ENCODE data around the gene OR1F1.

Gene OR1F1

GRCh38 chr16:3141781-3142311 lies 46.2 kb upstream of the OR1F1 start:
- no peaks in the 10 kb centered on the region for H3K4me1 ChIP-seq (ENCODE audit: insufficient read depth, poor library complexity, severe bottlenecking)
- TF ChIP-seq CTCF (IDR thresholded peaks at IDR 0.05; ENCODE audit: poor library complexity, severe bottlenecking), result no peak
- no peaks in the 10 kb centered on the region for H3K27me3 ChIP-seq (ENCODE audit: insufficient read depth, poor library complexity, severe bottlenecking)
- no peaks in the 10 kb centered on the region for H3K9me3 ChIP-seq (ENCODE audit: severe bottlenecking)
- DNase-seq (ENCODE audit: low spot score) (no peak), ATAC-seq (ENCODE audit: low read depth) (no peak)
- H3K36me3 ChIP-seq (ENCODE audit: low read depth), result no peaks in the 10 kb centered on the region
- no peak overlapping the region for H3K4me3 ChIP-seq (ENCODE audit: severe bottlenecking)
- H3K27ac ChIP-seq (ENCODE audit: poor library complexity, severe bottlenecking), result no peak overlapping the region

- TF ChIP-seq CTCF (IDR thresholded peaks at IDR 0.05; ENCODE audit: poor library complexity, severe bottlenecking), result no peak
- no peaks in the 10 kb centered on the region for H3K36me3 ChIP-seq (ENCODE audit: low read depth)
- no peaks in the 10 kb centered on the region for H3K27me3 ChIP-seq (ENCODE audit: insufficient read depth, poor library complexity, severe bottlenecking)
- H3K4me1 ChIP-seq (ENCODE audit: insufficient read depth, poor library complexity, severe bottlenecking), result no peaks in the 10 kb centered on the region
- no peaks in the 10 kb centered on the region for H3K9me3 ChIP-seq (ENCODE audit: severe bottlenecking)
- no peak for DNase-seq (ENCODE audit: low spot score)
- H3K27ac ChIP-seq (ENCODE audit: poor library complexity, severe bottlenecking), result no peak overlapping the region
- ATAC-seq (ENCODE audit: low read depth), result no peak
- no peak overlapping the region for H3K4me3 ChIP-seq (ENCODE audit: severe bottlenecking)
Measured at GRCh38 chr16:3142327-3142726, 45.7 kb upstream of the OR1F1 start.

GRCh38 chr16:3142770-3143169 lies 45.2 kb upstream of the OR1F1 start:
- H3K27me3 ChIP-seq (ENCODE audit: insufficient read depth, poor library complexity, severe bottlenecking), result no peaks in the 10 kb centered on the region
- H3K9me3 ChIP-seq (ENCODE audit: severe bottlenecking), result no peaks in the 10 kb centered on the region
- no peak for TF ChIP-seq CTCF (IDR thresholded peaks at IDR 0.05; ENCODE audit: poor library complexity, severe bottlenecking)
- H3K36me3 ChIP-seq (ENCODE audit: low read depth), result no peaks in the 10 kb centered on the region
- no peak overlapping the region for H3K4me3 ChIP-seq (ENCODE audit: severe bottlenecking)
- no peak for DNase-seq (ENCODE audit: low spot score)
- H3K27ac ChIP-seq (ENCODE audit: poor library complexity, severe bottlenecking), result no peak overlapping the region
- H3K4me1 ChIP-seq (ENCODE audit: insufficient read depth, poor library complexity, severe bottlenecking), result no peaks in the 10 kb centered on the region
- ATAC-seq (ENCODE audit: low read depth), result no peak

- no peak for TF ChIP-seq CTCF (IDR thresholded peaks at IDR 0.05; ENCODE audit: poor library complexity, severe bottlenecking)
- ATAC-seq (ENCODE audit: low read depth) (no peak), DNase-seq (ENCODE audit: low spot score) (no peak)
- Histone ChIP-seq H3K27ac (ENCODE audit: poor library complexity, severe bottlenecking) (no peak overlapping the region), H3K36me3 (ENCODE audit: low read depth) (no peaks in the 10 kb centered on the region), H3K4me3 (ENCODE audit: severe bottlenecking) (no peak overlapping the region), H3K9me3 (ENCODE audit: severe bottlenecking) (no peaks in the 10 kb centered on the region), H3K4me1 (ENCODE audit: insufficient read depth, poor library complexity, severe bottlenecking) (no peaks in the 10 kb centered on the region), H3K27me3 (ENCODE audit: insufficient read depth, poor library complexity, severe bottlenecking) (no peaks in the 10 kb centered on the region)
Measured at GRCh38 chr16:3143189-3143588, 44.8 kb upstream of the OR1F1 start.

GRCh38 chr16:3143598-3144320 lies 44.2 kb upstream of the OR1F1 start:
- H3K9me3 ChIP-seq (ENCODE audit: severe bottlenecking), result no peaks in the 10 kb centered on the region
- H3K36me3 ChIP-seq (ENCODE audit: low read depth), result no peaks in the 10 kb centered on the region
- ATAC-seq (ENCODE audit: low read depth), result peak; percentile 17; the same call in 1 of the 3 replicates
- H3K27ac ChIP-seq (ENCODE audit: poor library complexity, severe bottlenecking), result no peak overlapping the region
- H3K27me3 ChIP-seq (ENCODE audit: insufficient read depth, poor library complexity, severe bottlenecking), result no peaks in the 10 kb centered on the region
- H3K4me1 ChIP-seq (ENCODE audit: insufficient read depth, poor library complexity, severe bottlenecking), result no peaks in the 10 kb centered on the region
- no peak for DNase-seq (ENCODE audit: low spot score)
- no peak for TF ChIP-seq CTCF (IDR thresholded peaks at IDR 0.05; ENCODE audit: poor library complexity, severe bottlenecking)
- no peak overlapping the region for H3K4me3 ChIP-seq (ENCODE audit: severe bottlenecking)
